HL-60 (cell line): ENCODE data around the gene WDR31.

ENCODE experiments used
- DNase-seq, 2 experiments: peaks; one replicate each; pipeline ENCODE4 v3.0.0-alpha.2; 2010 to 2020; ENCODE audit warnings: low read depth in 1 of 2, low spot score in 1 of 2
- H3K27ac ChIP-seq: fragments of 250-450 bp; sonication (Bioruptor Pico); replicated peaks from 2 replicates; pipeline ENCODE4 v1.5.1; 2020; ENCODE audit warnings: mild to moderate bottlenecking, moderate library complexity
- H3K27me3 ChIP-seq: fragments of 250-450 bp; sonication (Bioruptor Pico); 2 replicates; pipeline ENCODE4 v1.5.1; 2021; ENCODE audit warnings: mild to moderate bottlenecking, moderate library complexity; ENCODE audit not compliant: insufficient read depth, poor library complexity, severe bottlenecking
- H3K4me3 ChIP-seq: replicated peaks from 2 replicates; pipeline ENCODE4 v1.5.1; 2011; ENCODE audit warnings: mild to moderate bottlenecking, control low read depth, low read length; ENCODE audit not compliant: insufficient read depth
- GABPA ChIP-seq: IDR thresholded peaks from 2 replicates; pipeline ENCODE4 v1.6.1; 2012; ENCODE audit warnings: low read depth
- POLR2AphosphoS5 ChIP-seq: IDR thresholded peaks from 2 replicates; pipeline ENCODE4 v1.6.1; 2012; ENCODE audit warnings: low read depth
- SPI1 ChIP-seq: IDR thresholded peaks from 2 replicates; pipeline ENCODE4 v1.6.1; 2012; ENCODE audit warnings: low read depth, mild to moderate bottlenecking, borderline replicate concordance
- TF ChIP-seq, protein P1 (sequence below): IDR thresholded peaks from 2 replicates; pipeline ENCODE4 v1.6.1; 2012; ENCODE audit warnings: low read depth; ENCODE audit not compliant: insufficient replicate concordance
- TF ChIP-seq, protein P2 (sequence below): IDR thresholded peaks from one replicate; pipeline ENCODE4 v1.5.1; 2011; ENCODE audit warnings: low read length, control low read depth, inconsistent platforms; ENCODE audit not compliant: insufficient read depth

Gene WDR31

DNA sequence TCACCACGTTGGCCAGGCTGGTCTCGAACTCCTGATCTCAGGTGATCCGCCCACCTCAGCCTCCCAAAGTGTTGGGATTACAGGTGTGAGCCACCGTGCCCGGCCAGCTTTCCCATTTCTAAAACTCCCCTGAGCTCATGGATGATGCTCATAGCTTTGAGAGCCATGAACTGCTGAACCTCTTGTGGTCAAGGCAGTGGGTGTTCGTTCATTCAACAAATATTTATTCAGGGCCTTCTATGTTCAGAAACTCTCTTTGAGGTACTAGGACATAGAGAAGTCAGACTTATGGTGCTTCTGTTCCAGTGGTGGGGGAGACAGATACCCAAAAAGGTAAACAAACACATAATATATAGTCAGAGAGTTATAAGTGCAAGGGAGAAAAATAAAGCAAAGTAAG, 11.9 kb upstream of the WDR31 start:
- DNase-seq, result no peak
- TF ChIP-seq SPI1, result no peak
- no peak for TF ChIP-seq GABPA
- no peak for TF ChIP-seq POLR2AphosphoS5
- TF ChIP-seq, protein P1, sequence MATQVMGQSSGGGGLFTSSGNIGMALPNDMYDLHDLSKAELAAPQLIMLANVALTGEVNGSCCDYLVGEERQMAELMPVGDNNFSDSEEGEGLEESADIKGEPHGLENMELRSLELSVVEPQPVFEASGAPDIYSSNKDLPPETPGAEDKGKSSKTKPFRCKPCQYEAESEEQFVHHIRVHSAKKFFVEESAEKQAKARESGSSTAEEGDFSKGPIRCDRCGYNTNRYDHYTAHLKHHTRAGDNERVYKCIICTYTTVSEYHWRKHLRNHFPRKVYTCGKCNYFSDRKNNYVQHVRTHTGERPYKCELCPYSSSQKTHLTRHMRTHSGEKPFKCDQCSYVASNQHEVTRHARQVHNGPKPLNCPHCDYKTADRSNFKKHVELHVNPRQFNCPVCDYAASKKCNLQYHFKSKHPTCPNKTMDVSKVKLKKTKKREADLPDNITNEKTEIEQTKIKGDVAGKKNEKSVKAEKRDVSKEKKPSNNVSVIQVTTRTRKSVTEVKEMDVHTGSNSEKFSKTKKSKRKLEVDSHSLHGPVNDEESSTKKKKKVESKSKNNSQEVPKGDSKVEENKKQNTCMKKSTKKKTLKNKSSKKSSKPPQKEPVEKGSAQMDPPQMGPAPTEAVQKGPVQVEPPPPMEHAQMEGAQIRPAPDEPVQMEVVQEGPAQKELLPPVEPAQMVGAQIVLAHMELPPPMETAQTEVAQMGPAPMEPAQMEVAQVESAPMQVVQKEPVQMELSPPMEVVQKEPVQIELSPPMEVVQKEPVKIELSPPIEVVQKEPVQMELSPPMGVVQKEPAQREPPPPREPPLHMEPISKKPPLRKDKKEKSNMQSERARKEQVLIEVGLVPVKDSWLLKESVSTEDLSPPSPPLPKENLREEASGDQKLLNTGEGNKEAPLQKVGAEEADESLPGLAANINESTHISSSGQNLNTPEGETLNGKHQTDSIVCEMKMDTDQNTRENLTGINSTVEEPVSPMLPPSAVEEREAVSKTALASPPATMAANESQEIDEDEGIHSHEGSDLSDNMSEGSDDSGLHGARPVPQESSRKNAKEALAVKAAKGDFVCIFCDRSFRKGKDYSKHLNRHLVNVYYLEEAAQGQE, result no peak
- TF ChIP-seq, protein P2, sequence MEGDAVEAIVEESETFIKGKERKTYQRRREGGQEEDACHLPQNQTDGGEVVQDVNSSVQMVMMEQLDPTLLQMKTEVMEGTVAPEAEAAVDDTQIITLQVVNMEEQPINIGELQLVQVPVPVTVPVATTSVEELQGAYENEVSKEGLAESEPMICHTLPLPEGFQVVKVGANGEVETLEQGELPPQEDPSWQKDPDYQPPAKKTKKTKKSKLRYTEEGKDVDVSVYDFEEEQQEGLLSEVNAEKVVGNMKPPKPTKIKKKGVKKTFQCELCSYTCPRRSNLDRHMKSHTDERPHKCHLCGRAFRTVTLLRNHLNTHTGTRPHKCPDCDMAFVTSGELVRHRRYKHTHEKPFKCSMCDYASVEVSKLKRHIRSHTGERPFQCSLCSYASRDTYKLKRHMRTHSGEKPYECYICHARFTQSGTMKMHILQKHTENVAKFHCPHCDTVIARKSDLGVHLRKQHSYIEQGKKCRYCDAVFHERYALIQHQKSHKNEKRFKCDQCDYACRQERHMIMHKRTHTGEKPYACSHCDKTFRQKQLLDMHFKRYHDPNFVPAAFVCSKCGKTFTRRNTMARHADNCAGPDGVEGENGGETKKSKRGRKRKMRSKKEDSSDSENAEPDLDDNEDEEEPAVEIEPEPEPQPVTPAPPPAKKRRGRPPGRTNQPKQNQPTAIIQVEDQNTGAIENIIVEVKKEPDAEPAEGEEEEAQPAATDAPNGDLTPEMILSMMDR, result no peak
- no peak overlapping the region; the same call in 1 of the 2 replicates for H3K27ac ChIP-seq
- H3K4me3 ChIP-seq, result no peak overlapping the region
- H3K27me3 ChIP-seq, result no peaks in the 10 kb centered on the region

DNA sequence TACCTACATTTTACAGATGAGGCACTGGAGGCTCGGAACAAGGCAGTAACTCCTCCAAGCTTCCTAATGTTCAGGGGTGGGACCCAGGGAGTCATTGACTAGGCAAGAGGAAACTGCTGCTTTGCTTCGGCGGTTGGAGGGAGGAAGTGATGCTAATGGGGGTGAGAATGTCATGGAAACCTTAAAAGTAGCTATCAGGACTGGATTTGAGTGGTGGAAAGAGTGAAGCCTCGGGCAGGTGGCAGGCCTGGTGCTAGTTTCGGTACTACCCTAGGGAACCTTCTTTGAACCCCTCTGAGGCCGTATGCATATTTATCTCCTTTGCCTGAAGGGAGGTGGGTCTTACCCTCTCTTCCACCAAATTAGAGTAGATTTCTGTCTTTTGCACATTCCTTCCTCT, 10.9 kb upstream of the WDR31 start:
- TF ChIP-seq GABPA (no peak), SPI1 (peak; percentile 91), POLR2AphosphoS5 (peak; percentile 53; the same call in 1 of the 2 replicates)
- TF ChIP-seq, protein P1, result no peak
- TF ChIP-seq, protein P2, result no peak
- peak overlapping the region; percentile 68 for H3K27ac ChIP-seq
- no peak overlapping the region for H3K4me3 ChIP-seq
- H3K27me3 ChIP-seq, result no peaks in the 10 kb centered on the region
- DNase-seq, result peak; percentile 55 to 68

DNA sequence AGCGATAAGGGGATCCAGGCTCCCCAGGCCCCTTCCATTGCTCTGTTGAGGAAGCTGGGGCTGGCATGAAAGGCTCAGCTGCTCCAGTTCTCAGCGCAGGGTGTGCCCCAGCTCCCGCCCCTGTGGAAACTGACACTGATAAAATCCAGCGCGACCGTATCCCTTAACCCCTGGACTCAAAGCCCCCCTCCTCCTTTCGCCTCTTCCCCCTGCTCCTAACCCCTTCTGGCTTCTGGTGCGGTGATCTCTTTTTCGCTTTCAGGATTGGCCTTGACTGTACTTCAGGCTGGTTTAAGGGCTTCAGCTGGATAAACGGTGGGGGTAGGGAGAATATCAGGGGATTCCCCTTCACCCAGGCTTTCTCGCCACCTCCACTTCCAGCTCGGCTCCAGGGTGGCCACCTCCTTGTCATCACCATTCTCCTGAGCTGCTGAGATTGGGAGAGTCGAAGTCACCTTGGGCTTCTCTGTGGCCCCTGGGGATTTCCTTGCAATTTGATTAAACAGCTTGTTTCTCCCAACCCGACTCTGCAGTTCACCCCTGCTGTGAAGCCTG, 10.1 kb upstream of the WDR31 start:
- peak overlapping the region; percentile 51 for H3K4me3 ChIP-seq
- H3K27ac ChIP-seq, result peak overlapping the region; percentile 68; the same call in 1 of the 2 replicates
- H3K27me3 ChIP-seq, result no peaks in the 10 kb centered on the region
- no peak for DNase-seq
- TF ChIP-seq, protein P1, result no peak
- TF ChIP-seq, protein P2, result no peak
